Esophagus squamous epithelium (tissue), 5 donors: ENCODE data around the gene ABAT. TPM values are rescaled to one million over a fixed set of nuclear protein-coding genes. Genes with fewer than 3 reads are reported as not detected.

Experiments
- DNase-seq: peaks from one replicate; lab custom pipeline; 2025; lab: John Stamatoyannopoulos, UW
- H3K27ac ChIP-seq, 4 donors: fragments of 200-600 bp; sonication (generic); one replicate each; pipeline ENCODE4 v1.5.1; 2016 to 2019; ENCODE audit warnings: mild to moderate bottlenecking in 1 of 4
- H3K27me3 ChIP-seq, 4 donors: fragments of 200-600 bp; sonication (generic); 1 replicate in 3 of 4; 2 replicates in 1 of 4; pipeline versions ENCODE4 v1.5.1 to v1.6.0; 2017 to 2021; ENCODE audit warnings: antibody characterized with exemption in 1 of 4
- H3K36me3 ChIP-seq, 3 donors: fragments of 200-600 bp; sonication (generic); one replicate each; pipeline ENCODE4 v1.5.1; 2016 to 2019
- H3K4me1 ChIP-seq, 3 donors: fragments of 200-600 bp; sonication (generic); one replicate each; pipeline ENCODE4 v1.5.1; 2017 to 2019
- H3K4me3 ChIP-seq, 4 donors: fragments of 200-600 bp; sonication (generic); 1 replicate in 3 of 4; 2 replicates in 1 of 4; pipeline ENCODE4 v1.5.1; 2016 to 2019; ENCODE audit warnings: mild to moderate bottlenecking in 2 of 4, moderate library complexity in 1 of 4
- H3K9me3 ChIP-seq, 3 donors: fragments of 200-600 bp; sonication (generic); one replicate each; pipeline ENCODE4 v1.5.1; 2016 to 2019
- CTCF ChIP-seq, 6 experiments: fragments of 450-650 bp in 4 of 6; fragments of 200-600 bp in 2 of 6; sonication (generic) in 2 of 6; IDR thresholded peaks; one replicate each; pipeline ENCODE4 v1.5.1; 2016 to 2019; ENCODE audit warnings: antibody characterized with exemption in 6 of 6, mild to moderate bottlenecking in 4 of 6, moderate library complexity in 4 of 6
- POLR2A ChIP-seq, 4 donors: fragments of 450-650 bp; IDR thresholded peaks; one replicate each; pipeline ENCODE4 v1.6.1; 2017; ENCODE audit warnings: antibody characterized with exemption in 4 of 4, mild to moderate bottlenecking in 4 of 4, moderate library complexity in 3 of 4
- WGBS, 2 donors: methylation state at CpG; one replicate each; pipeline ENCODE4 v1.1.5; 2018; 5-methylcytosine and 5-hydroxymethylcytosine counted together
- intact Hi-C: fragments of 100-400 bp; cut with DNase I; formaldehyde crosslinking; loops from one replicate; pipeline ENCODE4 v1.15.0; 2022
- total RNA-seq, 4 donors: library from RNA; depleted of rRNA; stranded (reverse); fragments of >200 nt; gene quantifications; one replicate each; pipeline ENCODE4 v1.1.0, GENCODE V29; 2016
- donor health status: DM: yes; HTN: yes; CAD: no.

Gene ABAT
- total RNA-seq, 4 donors from 2014 or later, result 2.9 to 14.5 (median 9.1) TPM

GRCh38 chr16:8686031-8686621 is 11.7 kb downstream of the ABAT start:
- 27 to 36% methylated on average over 2 to 6 of the region's 7 CpGs for WGBS, 2 donors
- intact Hi-C loops, result no loop called here
- H3K4me1 ChIP-seq, result peaks cover 8 to 26% (median 8%) of the 10 kb centered on the region in 3 donors
- TF ChIP-seq POLR2A (IDR thresholded peaks at IDR 0.05) (no peak), CTCF (IDR thresholded peaks at IDR 0.05) (no peak)
- no peak overlapping the region for H3K4me3 ChIP-seq
- H3K9me3 ChIP-seq, result peaks cover 0 to 16% (median 8%) of the 10 kb centered on the region in 3 donors
- H3K36me3 ChIP-seq, result peaks cover 0 to 17% (median 0%) of the 10 kb centered on the region in 3 donors
- H3K27ac ChIP-seq, result peak overlapping the region in 3 of 4 donors; percentile 13 to 72 (median 45)
- no peak for DNase-seq
- H3K27me3 ChIP-seq, result no peaks in the 10 kb centered on the region

- Histone ChIP-seq H3K27ac (peak overlapping the region in 3 of 4 donors; percentile 13 to 72 (median 19)), H3K4me1 (peaks cover 8 to 26% (median 8%) of the 10 kb centered on the region in 3 donors), H3K36me3 (peaks cover 0 to 17% (median 0%) of the 10 kb centered on the region in 3 donors), H3K4me3 (peak overlapping the region in 1 of 4 donors; percentile 13), H3K9me3 (peaks cover 0 to 16% (median 8%) of the 10 kb centered on the region in 3 donors), H3K27me3 (no peaks in the 10 kb centered on the region)
- DNase-seq, result no peak
- intact Hi-C loops, result no loop called here
- WGBS, 2 donors, result 29 to 63% methylated on average over 5 to 6 of the region's 9 CpGs
- TF ChIP-seq POLR2A (IDR thresholded peaks at IDR 0.05) (no peak), CTCF (IDR thresholded peaks at IDR 0.05) (no peak)
Observed at GRCh38 chr16:8686879-8687278, 12.5 kb downstream of the ABAT start.

- H3K36me3 ChIP-seq, result peaks cover 0 to 17% (median 0%) of the 10 kb centered on the region in 3 donors
- H3K9me3 ChIP-seq, result peaks cover 0 to 16% (median 8%) of the 10 kb centered on the region in 3 donors
- peaks cover 8 to 26% (median 8%) of the 10 kb centered on the region in 3 donors for H3K4me1 ChIP-seq
- WGBS, 2 donors, result 40 to 54% methylated on average over 1 of the region's 1 CpG
- intact Hi-C loops, result no loop called here
- no peak overlapping the region for H3K4me3 ChIP-seq
- no peak overlapping the region for H3K27ac ChIP-seq
- TF ChIP-seq POLR2A (IDR thresholded peaks at IDR 0.05) (no peak), CTCF (IDR thresholded peaks at IDR 0.05) (no peak)
- no peaks in the 10 kb centered on the region for H3K27me3 ChIP-seq
- no peak for DNase-seq
Observed at GRCh38 chr16:8689686-8690085, 15.3 kb downstream of the ABAT start.

- Histone ChIP-seq H3K27ac (no peak overlapping the region), H3K4me3 (no peak overlapping the region), H3K4me1 (peaks cover 0 to 10% (median under 1%) of the 10 kb centered on the region in 3 donors), H3K27me3 (no peaks in the 10 kb centered on the region), H3K9me3 (peaks cover 0 to 16% (median 8%) of the 10 kb centered on the region in 3 donors), H3K36me3 (peaks cover 0 to 17% (median 0%) of the 10 kb centered on the region in 3 donors)
- DNase-seq, result no peak
- WGBS, 2 donors, result 84 to 91% methylated on average over 5 to 8 of the region's 8 CpGs
- no peak for TF ChIP-seq CTCF (IDR thresholded peaks at IDR 0.05)
- no peak for TF ChIP-seq POLR2A (IDR thresholded peaks at IDR 0.05)
- intact Hi-C loops, result no loop called here
Observed at GRCh38 chr16:8691728-8692127, 17.3 kb downstream of the ABAT start.
